HG03342 (cell line): ENCODE data around the gene CA5A.
"Not testable (repeated sequence)": the region's sequence is repeated elsewhere in the genome, so short reads cannot be mapped to it uniquely, and the experiment has no call there.

ENCODE experiments used
- ATAC-seq: cut with Tn5 transposase; IDR thresholded peaks from one replicate; pipeline ENCODE4 v1.9.1; 2021; ENCODE audit warnings: mild to moderate bottlenecking, moderate library complexity; ENCODE audit not compliant: unreplicated experiment

CA5A gene

DNA sequence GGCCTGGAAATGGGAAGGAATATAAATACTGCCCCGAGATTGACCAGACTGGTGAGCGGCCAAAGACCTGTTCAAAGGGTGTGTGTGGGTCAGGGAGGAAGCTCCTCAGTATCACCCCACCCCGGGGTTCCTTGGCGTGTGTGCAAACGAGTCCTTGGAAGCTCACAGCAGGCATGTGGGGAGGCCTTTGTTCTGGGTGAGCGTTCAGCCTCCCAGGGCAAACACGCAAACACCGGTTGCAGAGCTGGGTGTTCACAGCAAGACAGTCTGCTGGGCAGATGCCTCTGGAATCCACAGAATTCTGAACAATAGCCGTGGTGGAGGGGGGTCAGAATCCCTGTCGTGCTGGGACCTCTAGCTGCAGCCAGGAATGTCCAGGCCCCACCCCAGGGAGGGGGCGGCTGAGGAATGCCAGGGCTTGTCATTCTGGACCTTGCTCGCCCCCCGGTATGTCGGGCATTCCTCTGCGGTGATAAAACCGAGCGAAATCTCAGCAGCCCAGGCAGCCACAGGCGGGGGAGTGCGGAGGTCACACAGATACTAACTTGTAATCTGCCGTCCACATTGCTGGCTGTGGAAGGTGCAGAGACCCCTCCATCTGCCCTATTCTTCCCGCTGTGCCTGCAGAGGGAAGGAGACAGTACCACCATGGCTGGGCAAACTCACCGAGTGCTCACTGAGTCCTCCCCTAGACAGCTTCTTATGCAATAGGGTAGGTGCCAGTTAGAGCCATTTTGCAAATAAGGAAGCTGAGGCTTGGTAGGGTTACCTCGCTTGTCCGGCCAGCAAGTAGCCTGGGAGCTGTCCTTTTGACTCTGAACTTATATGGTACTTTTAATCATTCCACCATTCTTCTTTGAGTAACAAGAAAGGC lies 65.7 kb downstream of the CA5A start:
- ATAC-seq: not testable (repeated sequence)

DNA sequence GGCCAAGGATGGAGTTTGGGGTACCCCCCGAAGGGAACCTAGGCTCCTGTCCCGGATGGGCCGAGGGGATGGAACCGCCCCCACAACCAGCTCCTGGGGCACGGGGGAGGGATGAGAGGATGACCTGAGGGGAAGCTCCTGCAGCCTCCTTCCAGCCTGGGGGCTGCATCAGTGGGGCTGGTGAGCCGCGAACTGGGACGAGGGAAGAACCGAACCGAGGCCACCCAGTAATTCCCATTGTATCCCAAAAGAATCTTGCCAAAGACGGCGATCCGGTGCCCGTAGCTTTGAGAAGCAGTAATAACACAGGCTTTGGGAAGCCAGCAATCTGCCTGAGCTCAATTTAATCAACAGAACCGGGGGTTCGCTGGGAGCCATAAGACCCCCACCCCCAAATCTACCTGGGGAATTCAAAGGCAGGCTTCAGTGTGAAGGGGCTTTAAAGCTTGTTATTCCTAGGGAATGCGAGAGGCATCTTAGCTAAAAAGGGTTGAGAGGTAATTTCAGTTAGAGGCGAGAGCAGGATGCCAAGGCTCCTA lies 66.4 kb downstream of the CA5A start:
- not testable (repeated sequence) for ATAC-seq

DNA sequence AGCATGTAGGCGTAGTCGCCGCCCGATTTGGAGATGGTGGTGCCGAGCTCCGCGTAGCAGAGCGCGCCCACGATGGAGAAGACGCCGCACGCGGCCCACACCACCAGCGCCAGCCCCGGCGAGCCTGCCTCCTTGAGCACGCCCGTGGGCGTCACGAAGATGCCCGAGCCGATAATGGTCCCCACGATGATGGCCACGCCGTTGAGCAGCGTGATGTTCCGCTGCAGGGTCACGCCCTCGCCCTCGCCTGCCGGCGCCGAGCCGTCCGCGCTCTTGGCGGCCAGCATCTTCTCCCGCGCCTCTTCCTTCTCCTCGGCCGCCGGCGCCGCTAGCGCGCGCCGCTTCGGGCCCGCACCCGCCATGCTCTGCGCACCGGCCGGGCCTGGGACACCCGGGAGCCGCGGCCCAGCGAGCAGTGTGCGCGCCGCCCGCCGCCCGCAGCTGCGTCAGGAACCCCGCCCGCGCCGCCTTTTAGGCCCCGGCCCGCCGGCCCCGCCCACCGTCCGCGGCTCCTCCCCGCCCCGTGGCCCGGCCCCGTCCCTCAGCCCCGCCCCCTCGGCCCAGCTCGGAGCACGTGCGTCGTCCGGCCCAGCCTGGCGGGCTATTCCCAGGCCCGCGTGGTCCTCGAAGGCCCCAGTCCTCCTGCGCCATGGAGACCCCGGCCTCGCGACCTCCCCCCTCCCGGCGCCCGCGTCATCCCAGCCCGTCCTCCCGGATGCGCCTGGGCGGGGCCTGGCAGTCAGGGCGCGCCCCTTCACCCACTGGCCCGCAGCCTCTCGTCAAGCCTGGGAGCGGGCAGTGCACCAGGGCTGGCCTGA lies 67.1 kb downstream of the CA5A start, which contains the start of gene SLC7A5:
Gene SLC7A5, minus strand, starts transcription at position 447 of the 818 bp plus-strand sequence. Its CDS starts 85 bp downstream, at position 362.
- ATAC-seq: peak; percentile 61

DNA sequence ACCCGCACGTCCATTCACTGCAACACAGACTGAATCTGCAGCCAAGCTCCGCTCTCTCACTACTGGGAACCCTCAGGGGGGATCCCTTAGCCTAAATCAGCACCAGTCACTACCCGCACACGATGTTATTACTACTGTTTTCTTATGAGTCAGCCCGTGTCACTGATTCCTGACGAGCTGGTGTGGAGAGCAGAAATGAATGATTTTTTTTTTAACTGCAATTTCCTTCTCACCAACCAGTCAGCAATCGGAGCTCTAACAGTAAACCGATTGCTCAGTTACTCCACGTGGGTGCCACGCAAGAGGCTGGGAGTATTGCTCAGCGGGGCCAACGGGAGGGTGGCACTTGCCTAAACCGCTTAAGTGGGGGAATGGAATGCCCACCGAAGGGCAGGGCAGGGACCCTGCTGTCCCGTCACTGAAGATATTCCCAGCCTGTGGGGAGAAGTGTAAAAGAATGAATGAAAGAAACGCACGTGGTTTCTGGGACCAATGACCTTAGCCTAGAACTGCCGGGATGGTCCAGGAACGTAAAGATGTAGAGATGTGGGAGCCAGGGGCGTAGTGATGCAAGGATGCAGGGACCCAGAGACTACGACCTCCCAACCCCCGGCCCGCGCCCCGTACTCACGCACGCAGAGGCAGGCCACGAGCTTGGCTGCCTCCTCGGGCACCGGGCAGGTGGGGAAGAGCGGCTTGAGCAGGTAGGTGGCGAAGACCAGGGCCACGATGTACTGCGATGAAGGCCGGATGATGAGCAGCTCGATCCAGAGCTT lies 67.9 kb downstream of the CA5A start:
- ATAC-seq: peak; percentile 25

DNA sequence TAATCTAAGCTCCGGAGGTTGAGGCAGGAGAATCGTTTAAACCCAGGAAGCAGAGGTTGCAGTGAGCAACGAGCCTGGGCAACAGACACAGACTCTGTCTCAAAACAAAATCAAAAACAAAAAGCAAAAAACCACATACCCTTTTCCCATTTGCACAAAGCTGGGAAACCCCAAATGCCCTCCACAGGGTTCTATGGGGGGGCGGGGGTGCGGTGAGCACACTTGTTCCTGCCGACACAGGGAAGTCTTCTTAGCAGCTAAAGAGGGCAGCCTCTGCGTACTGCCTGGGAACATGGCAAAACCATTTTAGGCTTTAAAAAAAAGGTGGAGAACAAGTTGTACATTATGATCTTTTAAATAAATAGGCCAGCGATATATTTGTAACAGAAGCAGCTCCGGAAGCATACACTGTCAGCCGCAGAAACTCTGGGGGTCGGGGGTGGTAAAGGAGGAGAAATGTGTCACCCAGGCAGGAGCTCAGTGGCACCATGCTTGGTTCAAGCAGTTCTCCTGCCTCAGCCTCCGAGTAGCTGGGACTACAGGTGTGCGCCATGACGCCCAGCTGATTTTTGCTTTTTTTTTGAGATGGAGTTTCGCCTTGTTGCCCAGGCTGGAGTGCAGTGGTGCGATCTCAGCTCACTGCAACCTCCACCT lies 70.3 kb downstream of the CA5A start:
- ATAC-seq: not testable (repeated sequence)

DNA sequence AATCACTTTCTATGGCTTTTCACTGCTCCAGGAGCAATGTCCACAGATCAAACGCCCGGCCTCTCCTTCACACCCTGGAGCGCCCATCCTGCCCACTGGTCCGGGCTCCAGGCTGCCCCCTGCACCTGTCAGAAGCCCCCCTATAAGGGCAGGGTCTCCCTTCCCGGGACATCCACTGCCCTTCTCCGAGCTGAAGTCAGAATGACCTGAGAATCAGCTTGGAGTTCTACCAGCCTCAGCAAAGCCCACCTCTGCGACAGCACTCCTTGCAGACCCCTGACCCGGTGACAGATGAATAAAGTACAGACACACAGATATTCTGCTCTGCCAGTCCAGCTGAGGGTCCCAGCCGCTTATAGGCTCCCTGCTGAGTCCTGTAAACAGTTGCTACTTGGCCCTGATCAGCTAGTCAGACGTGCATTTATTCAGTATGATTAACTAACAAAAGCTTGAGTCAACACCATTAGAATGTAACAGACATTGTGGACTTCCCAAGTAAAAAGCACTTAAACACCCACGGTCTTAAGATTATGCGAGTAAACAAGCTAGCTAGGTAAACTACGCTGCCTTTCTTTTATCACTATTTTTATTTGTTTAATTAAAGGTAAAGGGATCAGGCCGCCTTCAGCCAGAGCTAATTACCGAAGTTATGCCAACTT lies 71.9 kb downstream of the CA5A start:
- no peak for ATAC-seq

DNA sequence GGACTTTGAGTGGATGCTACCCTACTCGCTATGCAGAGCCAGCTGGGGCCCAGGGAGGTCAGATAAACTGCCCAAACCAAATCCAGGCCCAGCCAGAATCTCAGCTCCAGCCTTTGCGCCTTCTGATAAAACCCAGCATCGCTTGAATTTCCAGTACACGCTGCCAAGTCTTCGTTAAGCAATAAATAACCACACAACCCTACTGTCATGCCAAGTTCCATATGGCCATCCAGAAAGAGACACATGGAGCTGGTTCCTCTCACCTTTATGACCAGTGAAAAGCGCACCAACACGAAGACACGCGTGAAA lies 73.0 kb downstream of the CA5A start:
- ATAC-seq: not testable (repeated sequence)

DNA sequence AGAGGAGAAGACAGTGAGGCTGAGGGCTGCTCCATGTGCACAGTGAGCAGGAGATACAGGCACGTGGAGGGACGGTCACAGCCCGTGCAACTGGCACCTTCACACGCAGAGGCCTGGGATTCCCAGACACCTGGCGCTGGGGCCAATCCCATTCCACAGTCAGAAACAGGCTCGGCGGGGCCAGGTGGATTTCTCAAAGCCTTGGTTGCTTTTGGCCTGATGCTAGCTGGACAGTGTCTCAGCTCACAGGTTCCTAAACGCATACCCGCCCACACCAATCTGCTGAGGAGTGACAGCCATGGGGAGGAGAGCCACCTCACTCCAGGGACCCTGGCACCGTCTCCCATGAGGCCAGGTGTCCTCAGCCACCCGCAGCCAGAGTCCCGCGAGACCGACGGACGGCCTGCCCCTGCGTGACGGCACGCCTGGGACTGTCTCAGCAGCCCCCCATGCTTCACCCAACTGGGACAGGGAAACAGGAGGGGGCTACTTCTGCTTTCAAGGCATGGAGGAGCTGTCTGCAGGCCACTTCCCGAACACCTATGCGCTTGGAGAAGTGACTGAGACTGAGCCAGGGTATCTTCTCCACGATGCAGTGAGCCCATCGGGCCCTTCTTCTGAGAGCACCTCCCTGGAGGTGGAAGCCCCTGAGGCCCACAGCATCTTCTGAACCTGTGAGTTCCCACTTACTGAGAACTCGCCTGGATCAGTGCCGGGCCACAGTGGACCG lies 73.6 kb downstream of the CA5A start:
- not testable (repeated sequence) for ATAC-seq

DNA sequence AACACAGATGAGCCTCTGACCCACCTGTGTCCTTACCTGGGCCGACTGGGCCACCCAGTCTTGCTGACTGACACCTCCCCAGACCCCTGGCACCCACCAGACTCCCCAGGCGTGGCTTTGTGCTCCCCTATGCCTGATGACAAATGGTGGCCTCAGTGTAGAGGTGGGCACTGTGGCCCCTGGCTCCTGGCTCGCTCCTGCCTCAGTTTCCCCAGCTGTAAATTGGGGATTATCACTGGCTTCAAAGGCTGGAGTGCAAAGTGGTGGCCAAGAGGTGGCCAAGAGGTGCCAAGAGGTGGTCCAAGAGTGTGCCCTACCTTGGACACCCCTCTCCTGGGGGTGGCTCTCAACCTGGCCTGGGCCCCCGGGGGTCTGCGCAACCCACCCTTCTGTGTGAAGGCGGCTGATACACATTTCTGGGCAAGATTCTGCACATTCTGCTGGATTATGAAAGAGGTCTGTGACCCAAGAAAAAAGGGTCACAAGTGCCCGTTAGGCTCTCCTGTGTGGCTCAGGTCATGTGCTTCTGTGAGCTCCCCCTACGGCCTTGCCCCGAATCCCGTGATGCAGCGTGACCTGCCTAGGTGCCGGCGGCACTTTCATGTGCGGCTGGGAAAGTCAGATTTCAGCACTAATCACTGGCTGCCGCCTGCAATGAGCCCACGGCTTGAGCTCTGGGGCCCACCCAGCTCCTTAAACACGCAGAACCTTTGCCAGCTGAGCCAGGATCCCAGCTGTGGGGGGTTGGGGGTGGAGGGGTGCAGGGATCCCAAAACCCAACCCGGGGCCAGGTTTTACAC lies 74.8 kb downstream of the CA5A start:
- not testable (repeated sequence) for ATAC-seq

DNA sequence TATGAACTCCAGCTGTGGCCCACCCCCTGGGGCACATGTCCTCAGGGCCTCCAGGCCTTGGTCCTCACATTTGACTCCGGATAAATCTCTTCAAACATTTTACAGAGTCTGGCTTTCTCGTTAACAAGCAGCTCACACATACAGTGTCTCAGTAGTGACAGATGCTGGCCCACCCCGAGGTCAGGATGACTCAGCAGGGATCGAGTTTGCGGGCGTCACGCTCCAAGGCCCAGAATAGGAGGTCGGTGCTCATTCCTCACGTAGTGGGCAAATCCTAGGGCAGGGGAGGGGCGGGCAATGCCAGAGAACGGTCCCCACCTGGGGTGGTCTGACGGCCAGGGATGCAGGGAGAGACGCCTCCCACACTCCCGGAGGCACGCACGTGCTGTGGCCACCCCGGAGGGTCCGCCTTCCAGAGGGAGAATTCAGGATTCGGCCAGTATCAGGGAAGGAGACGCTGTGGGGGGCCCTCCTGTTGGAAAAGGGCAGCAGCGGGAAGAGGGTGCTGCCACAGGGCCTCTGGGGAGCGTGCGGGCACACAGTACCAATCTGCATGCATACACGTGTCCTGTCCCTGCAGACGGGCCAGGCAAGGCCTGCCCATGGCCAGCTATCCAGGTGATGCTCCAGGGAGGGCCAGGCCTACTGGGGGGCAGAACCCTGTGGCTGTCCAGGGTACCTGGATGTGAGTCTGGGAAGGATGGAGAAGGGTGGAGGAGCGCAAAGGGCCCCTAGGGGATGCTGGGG lies 75.6 kb downstream of the CA5A start:
- ATAC-seq: no peak

DNA sequence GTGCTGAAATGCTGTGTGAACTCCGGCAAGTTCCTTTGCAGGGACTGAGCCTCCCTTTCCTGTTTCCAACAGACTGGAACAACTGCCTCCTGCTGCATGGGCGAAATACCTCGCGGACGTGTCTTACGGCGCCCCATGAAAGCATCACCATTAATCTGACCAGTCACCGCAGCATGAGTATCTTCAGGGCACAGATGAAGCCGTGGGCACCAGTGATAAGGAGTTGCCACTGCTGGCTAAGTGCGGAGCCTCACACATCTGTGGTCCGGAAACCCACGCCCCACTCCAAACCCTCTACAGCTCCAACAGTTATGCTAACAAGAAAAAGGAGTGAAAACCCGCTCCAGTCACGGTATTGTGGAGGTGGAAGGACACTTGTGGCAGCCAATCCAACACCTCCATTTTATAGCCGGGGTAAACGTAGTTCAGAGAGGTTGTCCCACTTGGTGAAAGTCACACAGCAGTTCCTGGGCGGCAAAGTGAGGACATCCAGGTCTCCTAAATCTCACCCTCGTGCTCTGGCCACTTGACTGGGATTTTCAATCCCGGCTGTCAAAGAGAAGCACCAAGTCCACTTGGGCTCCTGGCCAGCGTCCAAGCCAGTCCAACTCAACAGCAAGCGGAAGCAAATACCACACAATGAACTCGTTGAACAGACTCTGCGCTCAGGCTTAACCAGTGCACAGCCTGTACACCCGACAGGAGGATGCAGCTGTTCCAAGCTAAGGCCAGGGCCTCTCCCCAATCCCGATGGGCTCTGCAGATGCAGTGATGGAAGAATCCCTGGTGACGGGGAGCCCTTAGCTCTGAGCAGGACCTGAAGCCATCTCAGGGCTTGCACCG lies 78.0 kb downstream of the CA5A start:
- not testable (repeated sequence) for ATAC-seq

DNA sequence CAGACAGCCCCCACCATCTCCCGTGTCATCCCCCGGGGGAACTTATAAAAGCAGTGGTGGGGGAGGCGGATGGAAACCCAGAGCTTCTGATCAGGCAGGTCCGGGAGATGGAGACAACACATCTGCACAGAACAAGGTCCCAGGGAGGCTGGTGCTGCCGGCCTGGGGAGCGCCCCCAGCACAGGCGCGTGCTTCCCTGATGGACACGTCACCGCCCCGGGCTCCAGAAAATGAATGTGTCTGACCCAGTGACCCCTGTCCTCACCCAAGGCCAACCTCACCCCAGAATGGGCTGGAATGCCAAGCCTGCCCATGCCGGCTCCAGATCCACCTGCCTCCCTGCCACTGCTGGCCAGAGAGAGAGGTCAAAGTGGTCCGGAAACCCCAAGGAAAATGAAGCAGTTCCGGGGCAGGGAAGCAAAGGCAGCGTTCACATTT lies 79.5 kb downstream of the CA5A start:
- no peak for ATAC-seq

DNA sequence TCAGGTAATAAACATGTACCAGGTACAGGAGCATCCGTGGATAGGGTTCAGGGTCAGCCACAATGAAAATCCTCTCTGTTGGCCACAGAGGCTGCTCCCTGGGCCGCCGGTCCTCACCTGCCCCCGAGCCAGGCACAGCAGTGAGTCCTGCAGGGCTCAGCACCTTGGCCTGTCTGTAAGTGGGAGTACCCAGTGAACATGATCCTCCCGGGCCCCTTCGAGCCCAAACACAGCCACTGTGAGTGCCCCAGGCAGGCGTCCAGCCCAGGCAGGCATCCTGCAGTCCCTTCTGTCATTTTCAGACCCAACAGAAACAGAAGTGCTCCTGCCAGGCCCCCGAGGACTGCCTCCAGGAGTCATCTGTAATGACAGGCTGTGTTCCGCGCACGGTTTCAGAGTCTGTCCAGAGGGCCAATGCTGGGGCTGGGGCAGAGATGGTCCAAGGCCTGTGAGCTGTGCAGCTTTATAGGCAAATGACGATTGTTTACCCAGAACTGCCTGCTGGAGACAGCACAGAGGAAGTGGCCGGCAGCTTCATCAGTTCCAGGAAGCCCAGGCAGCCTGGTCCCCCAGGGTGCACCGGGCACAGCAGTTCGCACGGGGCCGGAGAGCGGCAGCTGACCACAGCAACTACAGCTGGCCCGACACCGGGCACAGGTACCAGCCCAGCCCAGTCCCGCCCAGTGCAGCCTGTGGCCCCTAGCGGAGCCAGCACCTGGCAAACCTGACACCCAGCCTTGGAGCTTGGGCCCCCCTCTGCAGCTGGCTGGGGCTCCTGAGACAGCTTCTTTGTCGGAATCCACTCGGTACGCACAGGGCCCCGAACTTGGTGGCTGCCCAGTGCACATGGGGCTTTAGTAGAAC lies 80.2 kb downstream of the CA5A start:
- ATAC-seq: no peak

DNA sequence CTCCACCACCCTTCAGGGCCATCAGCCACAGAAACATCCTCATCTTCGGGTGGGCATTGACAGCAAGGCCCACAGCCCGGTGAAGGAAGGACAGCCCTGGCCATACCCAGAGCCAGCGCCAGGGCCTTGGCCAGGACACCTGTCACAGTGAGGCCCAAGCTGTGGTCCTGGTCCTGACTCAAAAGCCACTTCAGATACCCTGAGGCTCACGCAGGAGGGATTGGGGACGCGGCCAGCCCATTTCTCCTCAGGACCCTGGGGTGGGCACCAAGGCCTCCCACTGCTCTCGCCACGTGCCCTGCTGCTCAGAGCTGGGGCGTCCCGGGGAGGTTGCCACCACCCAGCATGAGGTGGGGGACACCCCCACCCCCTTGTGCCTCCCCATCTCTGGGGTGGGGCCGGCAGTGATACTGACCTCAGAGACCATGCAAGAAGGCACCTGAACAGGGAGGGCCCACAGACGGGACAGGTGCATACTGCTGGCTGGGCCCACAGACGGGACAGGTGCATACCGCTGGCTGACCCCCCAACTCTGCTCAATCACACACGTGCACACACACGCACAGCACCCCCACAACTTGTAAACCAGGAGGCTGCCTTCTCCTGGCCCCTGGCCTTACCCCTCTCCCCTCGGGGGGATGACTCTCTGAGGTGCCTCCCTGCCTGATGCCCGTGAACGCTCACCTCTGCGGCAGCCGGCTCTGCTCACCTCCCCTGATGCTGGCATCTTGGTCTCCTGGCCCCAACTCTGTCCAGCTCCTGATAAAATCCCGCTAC lies 81.2 kb downstream of the CA5A start:
- no peak for ATAC-seq
